Vagina (tissue), 2 donors: ENCODE data around the gene E2F7.
"Not testable (repeated sequence)": the region's sequence is repeated elsewhere in the genome, so short reads cannot be mapped to it uniquely, and the experiment has no call there.

ENCODE experiments used
- CTCF ChIP-seq, 3 experiments: fragments of 450-650 bp in 2 of 3; fragments of 200-600 bp in 1 of 3; sonication (generic) in 1 of 3; IDR thresholded peaks; one replicate each; pipeline ENCODE4 v1.5.1; 2017 to 2019; ENCODE audit warnings: antibody characterized with exemption in 3 of 3, mild to moderate bottlenecking in 2 of 3, moderate library complexity in 2 of 3
- POLR2A ChIP-seq, 2 donors: fragments of 450-650 bp; IDR thresholded peaks; one replicate each; pipeline ENCODE4 v1.6.1; 2017; ENCODE audit warnings: antibody characterized with exemption in 2 of 2, mild to moderate bottlenecking in 2 of 2, moderate library complexity in 2 of 2
- POLR2AphosphoS5 ChIP-seq, 2 donors: sonication (generic); formaldehyde crosslinking; IDR thresholded peaks; one replicate each; pipeline ENCODE4 v1.9.0; 2017; ENCODE audit warnings: antibody characterized with exemption in 2 of 2, mild to moderate bottlenecking in 2 of 2, low read depth in 1 of 2; ENCODE audit not compliant: insufficient read depth in 1 of 2

GRCh38 chr12:77073894-77074293, 8.5 kb upstream of the E2F7 start:
- TF ChIP-seq CTCF (IDR thresholded peaks at IDR 0.05); POLR2A (IDR thresholded peaks at IDR 0.05); POLR2AphosphoS5 (IDR thresholded peaks at IDR 0.05; ENCODE audit: insufficient read depth in 1 of 2, low read depth in 1 of 2): not testable (repeated sequence)
